Activated T-cell treated with anti-CD3 and anti-CD28 coated beads, Interleukin-2, amount 50 U/mL, for 1 hour (primary cell): Measurements from ENCODE around the gene ZNF708.
"Not testable (repeated sequence)": the region's sequence is repeated elsewhere in the genome, so short reads cannot be mapped to it uniquely, and the experiment has no call there.

Source experiments
- DNase-seq: peaks from one replicate; pipeline ENCODE4 v3.0.0-alpha.2; 2020

Gene ZNF708

DNA sequence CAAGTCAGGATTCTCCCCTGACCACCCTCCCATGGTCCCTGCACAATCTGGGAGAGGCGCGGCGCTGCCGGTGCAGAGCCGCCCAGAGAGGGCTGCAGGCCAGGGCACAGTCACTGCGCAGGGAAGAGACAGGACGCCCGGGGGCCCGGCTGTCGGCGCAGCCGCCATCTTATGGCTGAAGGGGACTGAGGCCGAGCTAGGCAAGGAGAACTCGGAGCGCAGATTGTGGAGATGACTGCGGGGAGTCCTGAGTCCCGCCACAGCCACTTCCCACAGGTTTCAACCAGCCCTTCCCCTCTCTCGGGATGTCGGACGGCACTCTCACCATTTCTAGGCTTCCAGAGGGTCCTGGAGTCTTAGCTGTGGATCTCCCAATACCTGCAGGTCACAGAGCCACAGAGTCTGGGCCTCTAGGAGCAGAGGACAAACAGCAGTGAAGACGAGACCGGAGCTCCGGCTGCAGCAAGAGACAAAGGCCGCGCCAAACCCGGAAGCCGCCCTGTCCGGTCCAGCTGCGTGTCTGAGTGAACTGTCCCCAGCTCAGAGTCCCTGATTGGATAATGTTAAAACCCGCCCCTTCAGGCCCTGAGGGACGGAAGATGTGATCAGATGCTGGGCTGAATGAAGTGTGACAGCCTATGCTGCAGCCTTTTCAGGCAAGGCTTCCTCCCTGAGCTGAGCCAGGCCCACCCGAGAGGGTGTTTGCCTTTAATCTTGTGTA lies at the start of gene ZNF708:
ZNF708 (minus strand) TSS at position 526 of the 721 bp plus-strand sequence; CDS start at position 328, 198 bp downstream.
- DNase-seq: peak; percentile 70

DNA sequence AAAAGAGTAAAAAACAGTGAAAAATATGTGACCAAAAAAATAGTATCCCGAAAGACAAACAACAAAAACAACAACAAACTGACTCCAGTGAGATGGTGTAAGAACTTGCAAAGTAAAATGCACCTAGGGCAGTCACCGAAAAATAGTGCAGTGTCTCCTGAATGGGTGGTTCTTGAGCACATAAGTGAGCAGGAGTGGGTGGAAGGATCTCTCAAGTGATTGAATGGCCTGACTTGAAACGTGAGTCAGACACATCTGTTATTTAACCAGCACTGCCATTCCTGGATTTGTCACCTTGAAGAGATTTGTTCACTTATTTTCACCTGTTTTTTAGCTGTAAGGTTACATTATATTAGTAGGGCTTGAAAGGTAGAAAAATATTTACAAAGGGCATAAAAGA lies 33.1 kb upstream of the ZNF708 start:
- no peak for DNase-seq

DNA sequence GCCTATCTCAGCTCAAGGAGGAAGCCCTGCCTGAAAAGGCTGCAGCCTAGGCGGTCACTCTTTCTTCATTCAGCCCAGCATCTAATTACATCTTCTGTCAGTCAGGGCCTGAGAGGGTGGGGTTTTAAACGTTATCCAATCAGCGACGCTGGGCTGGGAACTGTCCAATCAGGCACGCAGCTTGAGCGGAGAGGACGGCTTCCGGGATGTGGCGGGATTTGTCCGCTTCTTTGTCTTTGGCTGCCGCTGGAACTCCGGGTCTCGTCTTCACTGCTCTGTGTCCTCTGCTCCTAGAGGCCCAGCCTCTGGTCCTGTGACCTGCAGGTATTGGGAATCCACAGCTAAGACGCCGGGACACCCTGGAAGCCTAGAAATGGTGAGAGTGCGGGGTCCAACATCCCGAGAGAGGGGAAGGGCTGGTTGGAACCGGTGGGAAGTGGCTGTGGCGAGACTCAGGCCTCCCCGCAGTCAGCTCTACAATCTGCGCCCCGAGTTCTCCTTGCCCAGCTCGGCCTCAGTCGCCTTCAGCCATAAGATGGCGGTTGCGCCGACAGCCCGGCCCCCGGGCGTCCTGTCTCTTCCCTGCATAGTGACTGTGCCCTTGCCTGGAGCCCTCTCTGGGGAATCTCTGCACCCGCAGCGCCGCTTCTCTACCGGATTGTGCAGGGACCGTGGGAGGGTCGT lies 29.7 kb upstream of the ZNF708 start, which contains the start of gene ZNF738:
ZNF738 (plus strand) TSS at position 233 of the 684 bp plus-strand sequence; CDS start at position 374, 141 bp downstream.
- DNase-seq: peak; percentile 78

DNA sequence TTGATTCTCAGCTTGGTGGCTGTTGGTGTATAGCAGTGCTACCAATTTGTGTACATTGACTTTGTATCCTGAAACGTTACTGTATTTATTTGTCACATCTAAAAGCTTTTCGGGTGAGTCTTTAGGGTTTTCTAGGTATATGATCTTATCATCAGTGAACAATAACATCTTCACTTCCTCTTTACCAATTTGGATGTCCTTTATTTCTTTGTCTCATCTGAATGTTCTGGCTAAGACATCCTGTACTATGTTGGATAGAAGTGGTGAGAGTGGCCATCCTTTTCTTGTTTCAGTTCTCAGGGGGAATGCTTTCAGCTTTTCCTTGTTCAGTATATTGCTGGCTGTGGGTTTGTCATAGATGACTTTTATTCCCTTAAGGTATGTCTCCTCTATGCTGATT lies 23.6 kb upstream of the ZNF708 start:
- DNase-seq: no peak

DNA sequence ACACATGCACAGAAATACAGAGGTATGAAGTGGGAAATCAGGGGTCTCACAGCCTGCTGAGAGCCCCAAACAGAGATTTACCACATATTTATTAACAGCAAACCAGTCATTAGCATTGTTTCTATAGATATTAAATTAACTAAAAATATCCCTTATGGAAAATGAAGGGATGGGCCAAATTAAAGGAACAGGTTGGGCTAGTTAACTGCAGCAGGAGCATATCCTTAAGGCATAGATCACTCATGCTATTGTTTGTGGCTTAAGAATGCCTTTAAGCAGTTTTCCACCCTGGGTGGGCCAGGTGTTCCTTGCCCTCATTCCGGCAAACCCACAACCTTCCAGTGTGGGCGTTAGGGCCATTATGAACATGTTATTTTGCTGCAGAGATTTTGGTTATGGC lies 15.6 kb upstream of the ZNF708 start:
- not testable (repeated sequence) for DNase-seq

DNA sequence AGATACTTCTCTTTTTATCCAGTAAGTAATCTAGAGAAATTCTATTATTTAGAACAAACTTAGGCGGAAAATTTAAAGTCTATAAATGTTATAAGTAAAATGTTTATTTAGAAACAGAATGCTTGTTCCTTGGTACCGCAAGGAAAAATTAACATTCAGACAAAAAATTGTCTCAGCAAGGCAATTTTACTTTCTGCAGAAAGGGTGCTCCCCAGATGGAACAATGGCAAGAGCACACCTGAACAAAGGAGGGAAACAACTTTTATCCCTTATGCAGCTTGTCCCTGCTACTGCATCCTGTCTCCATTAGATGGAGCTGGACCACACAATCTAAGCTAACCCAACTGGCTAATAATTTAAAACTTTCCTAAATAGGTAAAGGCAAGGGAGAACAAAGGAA lies 6.5 kb upstream of the ZNF708 start:
- no peak for DNase-seq

DNA sequence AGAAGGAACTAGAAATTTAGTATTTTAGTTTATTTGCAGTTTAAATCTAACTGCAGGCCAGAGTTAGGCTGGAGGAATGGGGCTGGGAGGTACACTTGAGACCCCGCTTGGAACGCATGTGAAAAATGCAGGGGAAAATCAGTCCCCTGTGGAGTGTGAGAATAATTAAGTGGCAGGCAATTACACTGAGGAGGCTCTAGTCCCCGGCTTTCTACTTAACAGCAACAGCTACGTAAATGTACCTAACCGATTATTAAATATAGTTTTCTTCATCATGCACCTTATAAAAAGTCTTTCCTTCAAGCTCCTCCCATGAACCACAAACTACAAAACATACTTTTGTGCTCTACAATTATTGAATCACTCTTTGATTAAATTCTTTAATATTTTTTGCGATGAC lies 804 bp downstream of the ZNF708 start:
- no peak for DNase-seq

DNA sequence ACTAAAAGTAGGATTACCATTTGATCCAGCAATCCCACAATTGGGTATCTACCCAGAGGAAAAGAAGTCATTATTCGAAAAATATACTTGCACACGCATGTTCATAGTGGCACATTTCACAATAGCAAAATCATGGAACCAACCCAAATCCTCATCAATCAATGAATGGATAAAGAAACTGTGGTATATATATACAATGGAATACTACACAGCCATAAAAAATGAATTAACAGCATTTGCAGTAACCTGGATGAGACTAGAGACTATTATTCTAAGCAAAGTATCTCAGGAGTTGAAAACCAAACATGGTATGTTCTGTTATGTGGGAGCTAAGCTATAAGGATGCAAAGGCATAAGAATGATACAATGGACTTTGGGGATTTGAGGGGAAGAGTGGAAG lies 3.0 kb downstream of the ZNF708 start:
- no peak for DNase-seq

DNA sequence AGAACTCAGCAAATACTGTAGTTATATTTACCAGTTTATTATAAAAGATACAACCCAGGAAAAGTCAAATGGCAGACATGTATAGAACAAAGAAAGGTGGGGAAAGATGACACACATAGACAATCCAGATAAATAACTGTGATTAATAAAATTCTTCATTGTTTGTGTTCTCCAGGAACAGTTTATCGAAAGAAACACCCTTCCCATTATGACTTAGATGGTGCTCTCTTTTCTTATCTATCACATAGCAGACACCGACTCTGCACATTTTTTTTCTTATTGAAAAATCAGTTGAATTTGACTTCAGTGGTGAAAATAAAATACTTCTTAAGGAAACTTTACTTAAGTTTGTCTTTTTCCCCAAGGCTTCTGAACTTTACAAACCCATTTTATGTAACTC lies 6.2 kb downstream of the ZNF708 start:
- DNase-seq: no peak

DNA sequence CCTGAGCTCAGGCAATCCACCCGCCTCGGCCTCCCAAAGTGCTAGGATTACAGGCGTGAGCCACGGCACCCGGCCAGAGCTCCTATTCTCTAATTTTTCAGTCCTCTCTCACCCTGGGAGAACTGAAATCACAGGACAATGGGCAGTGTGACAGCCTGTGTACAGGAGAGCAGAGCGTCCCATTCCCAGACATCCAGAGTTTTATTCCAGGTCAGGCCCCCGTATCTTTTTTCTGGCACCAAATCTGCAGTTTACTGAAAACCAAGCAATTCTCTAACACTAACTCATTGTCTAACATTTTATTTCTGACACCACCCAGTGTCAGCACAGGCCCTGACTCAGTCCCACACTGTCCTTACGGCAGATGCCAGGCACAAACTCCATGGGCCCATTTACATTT lies 6.7 kb downstream of the ZNF708 start:
- DNase-seq: no peak

DNA sequence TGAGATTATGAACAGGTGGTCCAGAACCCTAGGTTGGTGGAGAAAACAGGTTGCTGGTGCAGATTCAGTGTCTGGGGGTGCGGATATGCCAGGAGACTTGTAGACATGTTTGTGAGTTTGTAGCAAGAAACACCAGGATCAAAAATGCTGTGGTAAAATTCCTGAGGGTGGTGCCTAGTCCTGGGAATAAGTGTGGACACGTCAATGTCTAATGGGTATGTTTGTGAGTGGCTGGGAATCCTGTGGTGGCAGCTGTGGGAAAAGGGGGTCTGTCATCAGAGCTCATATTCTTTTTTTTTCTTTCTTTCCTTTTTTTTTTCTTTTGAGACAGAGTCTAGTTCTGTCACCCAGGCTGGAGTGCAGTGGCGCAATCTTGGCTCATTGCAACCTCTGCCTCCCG lies 7.2 kb downstream of the ZNF708 start:
- no peak for DNase-seq

DNA sequence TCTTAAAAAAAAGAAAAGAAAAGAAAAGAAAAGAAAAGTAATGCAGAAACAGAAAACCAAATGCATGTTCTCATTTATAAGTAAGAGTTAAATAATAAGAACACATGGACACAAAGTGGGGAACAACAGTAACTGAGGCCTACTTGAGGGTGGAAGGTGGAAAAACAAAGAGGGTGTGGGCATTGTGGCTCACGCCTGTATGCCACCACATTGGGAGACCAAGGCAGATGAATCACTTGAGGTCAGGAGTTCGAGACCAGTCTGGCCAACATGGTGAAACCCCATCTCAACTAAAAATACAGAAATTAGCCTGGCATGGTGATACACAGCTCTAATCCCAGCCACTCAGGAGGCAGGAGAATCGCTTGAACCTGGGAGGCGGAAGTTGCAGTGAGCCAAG lies 8.1 kb downstream of the ZNF708 start:
- no peak for DNase-seq

DNA sequence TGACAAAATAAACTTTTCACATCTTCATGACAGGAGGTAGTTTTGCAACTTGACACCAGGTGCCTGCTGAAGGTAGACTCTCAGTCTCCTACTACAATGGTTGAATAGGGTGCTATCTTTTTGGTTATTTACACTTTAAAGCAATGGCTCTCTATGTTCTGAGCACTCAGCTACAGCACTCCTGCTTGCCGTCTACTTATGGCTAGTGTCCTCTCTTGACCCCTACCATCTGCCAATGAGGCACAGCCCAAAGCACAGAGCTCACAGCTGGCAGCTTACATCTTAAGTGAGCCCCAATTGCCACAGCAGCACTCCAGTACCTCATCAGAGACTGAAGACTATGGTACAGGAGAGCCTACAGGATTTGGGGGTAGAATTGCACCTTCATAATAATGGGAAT lies 11.4 kb downstream of the ZNF708 start:
- DNase-seq: no peak

DNA sequence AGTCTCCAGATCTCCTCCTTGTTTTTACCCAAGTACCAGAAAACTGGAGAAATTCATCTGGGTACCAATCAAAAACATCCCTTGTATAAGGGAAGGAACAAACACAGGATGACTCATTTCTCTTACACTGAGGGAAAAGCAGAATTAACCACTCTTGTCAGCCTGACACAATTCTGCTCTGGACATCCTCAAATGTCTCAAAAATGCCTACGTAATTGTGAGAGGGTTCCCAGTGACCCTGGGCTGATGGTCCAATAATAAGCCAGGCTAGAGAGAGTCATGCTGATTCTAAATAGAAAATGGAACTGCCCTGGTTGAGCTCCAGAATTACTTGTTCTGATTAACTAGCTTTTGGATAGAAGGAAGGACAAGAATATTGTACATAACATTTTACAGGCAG lies 14.5 kb downstream of the ZNF708 start:
- DNase-seq: no peak

DNA sequence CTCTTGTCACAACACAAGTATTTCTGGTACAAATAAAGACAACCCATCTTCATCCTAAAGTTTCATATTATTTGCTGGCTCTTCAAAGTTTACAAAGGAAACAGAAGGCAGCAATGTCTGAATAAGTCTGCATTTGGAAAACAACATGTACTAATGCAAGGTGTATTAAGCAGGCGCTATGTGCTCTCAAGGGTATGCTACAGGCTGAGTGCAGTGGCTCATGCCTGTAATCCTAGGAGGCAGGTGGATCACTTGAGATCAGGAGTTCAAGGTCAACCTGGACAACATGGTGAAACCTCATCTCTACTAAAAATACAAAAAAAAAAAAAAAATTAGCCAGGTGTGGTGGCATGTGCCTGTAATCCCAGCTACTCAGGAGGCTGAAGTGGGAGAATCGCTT lies 16.4 kb downstream of the ZNF708 start:
- DNase-seq: not testable (repeated sequence)

DNA sequence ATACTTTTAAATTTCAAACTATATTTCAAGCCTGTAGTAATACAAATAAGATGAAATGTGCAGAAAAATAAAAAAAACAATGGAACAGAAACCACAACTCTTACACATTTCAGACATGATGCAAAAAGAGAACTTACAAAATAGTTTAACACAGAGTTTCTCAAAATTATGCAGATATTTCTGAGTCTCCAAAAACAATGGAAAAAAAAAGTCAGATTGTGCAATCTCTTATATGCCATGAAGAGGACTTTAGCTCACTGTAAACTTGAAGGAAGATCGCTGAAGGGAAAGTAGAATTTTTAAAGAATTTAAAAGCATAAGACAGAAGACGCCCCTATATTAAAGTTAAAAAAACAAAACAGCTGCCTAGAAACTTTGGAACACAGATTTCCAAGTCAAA lies 20.4 kb downstream of the ZNF708 start:
- no peak for DNase-seq

DNA sequence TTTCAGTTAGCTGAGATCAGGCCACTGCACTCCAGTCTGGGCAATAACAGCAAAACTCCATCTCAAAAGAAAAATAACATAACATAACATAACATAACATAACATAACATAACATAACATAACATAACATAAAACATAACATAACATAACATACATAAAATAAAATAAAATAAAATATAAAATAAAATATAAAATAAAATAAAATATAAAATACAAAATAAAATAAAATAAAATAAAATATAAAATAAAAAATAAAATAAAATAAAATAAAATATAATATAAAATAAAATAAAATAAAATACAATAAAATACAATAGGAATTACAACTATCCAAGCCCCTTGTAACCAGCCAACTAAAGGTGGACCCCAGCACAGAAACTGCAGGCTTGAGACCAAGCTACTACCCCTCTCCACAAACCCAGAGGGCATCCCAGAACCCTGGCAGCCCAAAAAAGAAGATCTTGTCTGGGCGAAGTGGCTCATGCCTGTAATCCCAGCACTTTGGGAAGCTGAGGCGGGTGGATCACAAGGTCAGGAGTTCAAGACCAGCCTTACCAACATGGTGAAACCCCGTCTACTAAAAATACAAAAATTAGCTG lies 22.2 kb downstream of the ZNF708 start:
- DNase-seq: not testable (repeated sequence)

DNA sequence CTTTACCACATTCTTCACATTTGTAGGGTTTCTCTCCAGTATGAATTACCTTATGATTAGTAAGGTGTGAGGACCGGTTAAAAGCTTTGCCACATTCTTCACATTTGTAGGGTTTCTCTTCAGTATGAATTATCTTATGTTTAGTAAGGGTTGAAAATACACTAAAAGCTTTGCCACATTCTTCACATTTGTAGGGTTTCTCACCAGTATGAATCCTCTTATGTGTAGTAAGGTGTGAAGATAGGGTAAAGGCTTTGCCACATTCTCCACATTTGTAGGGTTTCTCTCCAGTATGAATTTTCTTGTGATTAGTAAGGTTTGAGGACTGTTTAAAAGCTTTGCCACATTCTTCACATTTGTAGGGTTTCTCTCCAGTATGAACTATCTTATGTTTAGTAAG lies 35.4 kb downstream of the ZNF708 start:
- DNase-seq: not testable (repeated sequence)

DNA sequence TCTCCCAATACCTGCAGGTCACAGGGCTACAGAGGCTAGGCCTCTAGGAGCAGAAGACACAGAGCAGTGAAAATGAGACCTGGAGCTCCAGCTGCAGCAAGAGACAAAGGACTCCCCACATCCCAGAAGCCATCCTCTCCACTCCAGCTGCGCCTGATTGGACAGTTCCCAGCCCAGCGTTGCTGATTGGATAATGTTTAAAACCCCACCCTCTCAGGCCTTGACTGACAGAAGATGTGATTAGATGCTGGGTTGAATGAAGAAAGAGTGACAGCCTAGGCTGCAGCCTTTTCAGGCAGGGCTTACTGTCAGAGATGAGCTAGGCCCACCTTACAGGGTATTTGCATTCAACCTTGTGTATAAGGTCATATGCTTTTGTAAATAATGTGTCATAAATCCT lies 59.4 kb downstream of the ZNF708 start:
- DNase-seq: no peak

DNA sequence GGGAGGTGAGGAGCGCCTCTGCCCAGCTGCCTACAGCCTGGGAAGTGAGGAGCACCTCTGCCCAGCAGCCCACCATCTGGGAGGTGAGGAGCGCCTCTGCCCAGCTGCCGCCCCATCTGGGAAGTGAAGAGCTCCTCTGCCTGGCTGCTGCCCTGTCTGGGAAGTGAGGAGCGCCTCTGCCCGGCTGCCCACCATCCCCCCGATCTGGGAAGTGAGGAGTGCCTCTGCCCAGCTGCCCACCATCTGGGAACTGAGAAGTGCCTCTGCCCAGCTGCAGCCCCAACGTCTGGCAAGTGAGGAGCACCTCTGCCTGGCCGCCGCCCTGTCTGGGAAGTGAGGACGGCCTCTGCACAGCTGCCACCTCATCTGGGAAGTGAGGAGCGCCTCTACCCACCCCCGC lies 64.3 kb downstream of the ZNF708 start:
- DNase-seq: no peak

DNA sequence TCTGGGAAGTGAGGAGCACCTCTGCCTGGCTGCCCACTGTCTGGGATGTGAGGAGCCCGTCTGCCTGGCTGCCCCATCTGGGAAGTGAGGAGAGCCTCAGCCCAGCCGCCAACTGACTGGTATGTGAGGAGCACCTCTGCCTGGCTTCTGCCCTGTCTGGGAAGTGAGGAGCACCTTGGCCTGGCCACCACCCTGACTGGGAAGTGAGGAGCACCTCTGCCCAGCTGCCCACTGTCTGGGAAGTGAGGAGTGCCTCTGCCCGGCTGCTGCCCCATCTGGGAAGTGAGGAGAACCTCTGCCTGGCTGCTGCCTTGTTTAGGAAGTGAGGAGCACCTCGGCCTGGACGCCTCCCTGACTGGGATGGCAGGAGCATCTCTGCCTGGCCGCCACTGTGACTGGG lies 64.8 kb downstream of the ZNF708 start:
- DNase-seq: no peak

DNA sequence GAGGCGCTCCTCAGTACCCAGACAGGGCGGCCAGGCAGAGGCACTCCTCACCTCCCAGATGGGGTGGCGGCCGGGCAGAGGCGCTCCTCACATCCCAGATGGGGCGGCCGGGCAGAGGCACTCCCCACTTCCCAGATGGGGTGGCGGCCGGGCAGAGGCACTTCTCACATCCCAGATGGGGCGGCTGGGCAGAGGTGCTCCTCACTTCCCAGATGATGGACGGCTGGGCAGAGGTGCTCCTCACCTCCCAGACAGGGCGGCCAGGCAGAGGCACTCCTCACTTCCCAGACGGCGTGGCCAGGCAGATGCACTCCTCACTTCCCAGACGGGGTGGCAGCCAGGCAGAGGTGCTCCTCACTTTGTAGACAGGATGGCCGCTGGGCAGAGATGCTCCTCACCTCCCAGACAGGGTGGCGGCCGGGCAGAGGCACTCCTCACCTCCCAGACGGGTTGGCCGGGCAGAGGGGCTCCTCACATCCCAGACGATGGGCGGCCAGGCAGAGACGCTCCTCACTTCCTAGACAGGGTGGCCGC lies 68.3 kb downstream of the ZNF708 start:
- DNase-seq: not testable (repeated sequence)

DNA sequence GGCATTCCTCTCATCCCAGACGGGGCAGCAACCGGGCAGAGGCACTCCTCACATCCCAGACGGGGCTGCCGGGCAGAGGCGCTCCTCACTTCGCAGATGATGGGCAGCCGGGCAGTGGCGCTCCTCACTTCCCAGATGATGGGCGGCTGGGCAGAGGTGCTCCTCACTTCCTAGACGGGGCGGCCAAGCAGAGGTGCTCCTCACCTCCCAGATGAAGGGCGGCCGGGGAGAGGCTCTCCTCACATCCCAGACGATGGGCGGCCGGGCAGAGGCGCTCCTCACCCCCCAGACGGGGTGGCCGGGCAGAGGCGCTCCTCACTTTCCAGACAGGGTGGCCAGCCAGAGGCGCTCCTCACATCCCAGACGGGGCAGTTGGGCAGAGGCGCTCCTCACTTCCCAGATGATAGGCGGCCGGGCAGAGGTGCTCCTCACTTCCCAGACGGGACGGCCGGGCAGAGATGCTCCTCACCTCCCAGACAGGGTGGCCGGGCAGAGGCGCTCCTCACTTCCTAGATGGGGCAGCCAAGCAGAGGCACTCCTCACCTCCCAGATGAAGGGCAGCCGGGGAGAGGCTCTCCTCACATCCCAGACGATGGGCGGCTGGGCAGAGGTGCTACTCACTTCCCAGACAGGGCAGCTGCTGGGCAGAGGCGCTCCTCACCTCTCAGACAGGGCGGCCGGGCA lies 68.9 kb downstream of the ZNF708 start:
- DNase-seq: no peak
